ENCODE data around the gene MAPK11.
"Not testable (repeated sequence)": the region's sequence is repeated elsewhere in the genome, so short reads cannot be mapped to it uniquely, and the experiment has no call there.

MAPK11 gene

DNA sequence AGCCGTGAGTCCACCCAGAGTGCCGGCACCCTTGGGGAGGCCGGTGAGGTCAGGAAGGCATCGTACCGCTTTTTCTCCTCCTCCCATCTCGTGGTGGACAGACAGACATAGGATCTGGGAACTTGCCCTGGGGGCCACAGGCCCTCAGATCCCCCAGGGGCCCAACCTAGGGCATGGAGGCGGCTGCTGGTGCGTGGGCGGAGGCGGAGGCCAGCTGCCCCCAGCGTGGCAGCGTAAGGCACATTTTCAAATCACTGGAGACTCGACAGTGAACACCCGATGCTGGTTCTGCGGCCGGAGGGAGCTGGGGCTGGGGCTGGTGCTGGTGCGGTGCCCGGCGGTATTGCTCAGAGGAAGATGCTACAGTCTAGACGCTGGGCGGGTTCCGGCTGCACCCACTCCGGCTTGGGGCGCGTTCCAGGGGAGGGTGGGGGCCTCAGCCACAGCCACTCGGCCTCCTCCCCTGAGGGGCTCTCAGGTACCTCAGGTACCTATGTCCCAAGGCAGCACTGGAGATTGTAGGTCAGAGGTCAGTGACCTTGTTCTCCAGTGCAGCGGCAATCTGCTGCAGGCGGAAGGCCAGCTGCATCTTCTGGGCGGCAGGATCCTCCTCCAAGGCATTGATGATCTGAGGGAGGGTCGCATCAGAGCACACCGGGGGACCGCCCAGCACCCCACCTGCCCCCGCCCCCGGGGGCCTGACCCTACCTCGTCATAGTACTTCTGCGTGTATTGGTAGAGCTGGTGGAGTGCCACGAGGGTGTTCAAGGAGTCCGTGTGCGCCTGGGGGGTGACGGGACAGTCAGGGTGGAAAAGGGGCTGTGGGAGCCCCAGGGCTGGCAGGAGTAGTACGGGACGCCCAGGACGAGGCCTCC, 5.2 kb upstream of the MAPK11 start:
- no peak for DNase-seq

- no peak for DNase-seq
Observed at GRCh38 chr22:50274771-50275170, 4.6 kb upstream of the MAPK11 start.

- peak; percentile 74 for DNase-seq
Observed at GRCh38 chr22:50274311-50274710, 4.1 kb upstream of the MAPK11 start.

DNA sequence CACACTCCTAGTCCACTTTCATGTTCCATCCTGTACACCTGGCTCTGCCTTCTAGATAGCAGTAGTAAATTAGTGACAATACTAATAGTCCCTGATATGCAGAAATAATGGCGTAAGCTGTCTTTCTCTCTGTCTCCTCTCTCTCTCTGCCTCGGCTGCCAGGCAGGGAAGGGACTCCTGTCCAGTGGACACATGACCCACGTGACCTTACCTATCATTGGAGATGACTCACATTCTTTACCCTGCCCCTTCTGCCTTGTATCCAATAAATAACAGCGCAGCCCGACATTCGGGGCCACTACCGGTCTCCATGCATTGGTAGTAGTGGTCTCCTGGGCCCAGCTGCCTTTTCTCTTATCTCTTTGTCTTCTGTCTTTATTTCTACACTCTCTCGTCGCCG, 3.6 kb upstream of the MAPK11 start:
- DNase-seq: not testable (repeated sequence)

DNA sequence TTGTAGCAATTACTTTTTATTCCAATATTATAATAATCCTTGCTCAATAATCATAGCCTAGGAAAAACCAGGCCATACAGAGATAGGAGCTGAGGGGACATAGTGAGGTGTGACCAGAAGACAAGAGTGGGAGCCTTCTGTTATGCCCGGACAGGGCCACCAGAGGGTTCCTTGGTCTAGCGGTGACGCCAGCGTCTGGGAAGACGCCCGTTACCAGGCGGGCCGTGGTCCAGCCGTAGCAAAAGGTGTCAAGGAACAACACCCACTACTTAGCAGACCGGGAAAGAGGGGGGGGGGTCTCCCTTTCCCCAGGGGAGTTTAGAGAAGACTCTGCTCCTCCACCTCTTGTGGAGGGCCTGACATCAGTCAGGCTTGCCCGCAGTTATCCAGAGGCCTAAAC, 3.2 kb upstream of the MAPK11 start:
- not testable (repeated sequence) for DNase-seq

GRCh38 chr22:50272044-50272802, 2.0 kb upstream of the MAPK11 start:
- DNase-seq: no peak

DNA sequence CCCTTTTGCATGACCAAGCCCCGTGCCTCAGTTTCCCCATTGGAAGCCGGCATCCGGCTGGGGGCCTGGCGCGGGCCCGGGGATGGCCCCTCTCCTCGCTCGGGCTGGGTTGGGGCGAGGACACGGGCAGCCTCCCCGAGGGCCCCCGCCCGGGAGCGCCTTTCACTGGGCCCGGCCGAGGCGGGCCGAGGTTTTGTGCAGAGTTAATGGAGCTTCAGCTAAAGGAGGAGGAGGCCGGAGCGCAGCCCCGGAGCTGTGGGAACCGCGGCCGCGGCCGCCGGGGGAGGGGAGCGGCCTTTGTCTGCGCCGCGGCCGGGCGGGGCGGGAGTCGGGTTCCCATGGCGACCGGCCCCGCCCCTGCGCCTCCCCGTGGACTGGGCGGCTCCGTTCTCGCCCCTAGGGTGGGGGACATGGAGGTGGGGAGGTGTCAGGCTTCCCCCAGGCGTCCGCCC, 1.4 kb upstream of the MAPK11 start:
- peak; percentile 57 for DNase-seq

GRCh38 chr22:50270666-50271394, 650 bp upstream of the MAPK11 start:
- no peak for DNase-seq

DNA sequence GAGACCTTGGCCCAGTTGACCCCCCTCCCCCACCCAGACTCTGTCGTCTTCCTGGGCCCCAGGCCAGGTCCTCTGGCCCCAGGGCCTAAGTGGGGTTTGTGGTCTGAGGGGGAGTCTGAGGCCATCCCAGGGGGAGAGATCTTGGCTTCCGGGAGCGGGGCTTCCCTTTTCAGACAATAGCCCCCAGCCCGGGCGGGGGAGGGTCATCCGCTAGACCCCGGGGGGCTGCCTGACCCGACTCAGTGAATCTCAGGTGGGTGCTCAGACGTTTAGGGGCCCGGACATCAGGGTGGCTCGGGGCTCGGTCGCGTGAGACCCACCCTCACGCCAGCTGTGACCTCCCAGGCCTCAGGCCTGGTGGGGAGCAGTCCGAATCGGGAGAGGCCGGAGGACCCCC, 609 bp downstream of the MAPK11 start:
- DNase-seq: no peak

DNA sequence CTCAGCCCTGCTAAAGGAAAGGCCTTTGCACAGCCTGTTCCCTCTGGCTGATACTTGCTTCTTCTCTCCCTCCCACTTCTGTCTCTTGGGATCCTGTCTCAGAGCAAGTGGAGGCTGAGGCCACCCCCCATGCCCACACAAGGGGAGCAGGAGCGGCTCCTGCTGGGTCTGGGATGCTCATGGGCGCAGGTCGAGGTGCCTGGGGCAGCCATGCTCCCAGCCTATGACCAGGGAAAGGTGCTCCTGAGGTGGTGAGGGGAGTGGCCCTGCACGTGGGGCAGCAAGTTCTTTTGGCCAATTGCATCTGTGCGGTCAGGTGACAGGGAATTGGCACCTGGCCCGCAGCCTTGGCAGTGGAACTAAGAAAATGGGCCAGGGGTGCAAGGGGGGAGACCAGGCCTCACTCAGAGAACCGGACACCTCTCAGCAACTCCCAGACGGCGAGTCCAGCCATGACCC, 1.5 kb downstream of the MAPK11 start:
- DNase-seq: no peak

- DNase-seq: no peak
Observed at GRCh38 chr22:50267591-50268390, 2.4 kb downstream of the MAPK11 start.

DNA sequence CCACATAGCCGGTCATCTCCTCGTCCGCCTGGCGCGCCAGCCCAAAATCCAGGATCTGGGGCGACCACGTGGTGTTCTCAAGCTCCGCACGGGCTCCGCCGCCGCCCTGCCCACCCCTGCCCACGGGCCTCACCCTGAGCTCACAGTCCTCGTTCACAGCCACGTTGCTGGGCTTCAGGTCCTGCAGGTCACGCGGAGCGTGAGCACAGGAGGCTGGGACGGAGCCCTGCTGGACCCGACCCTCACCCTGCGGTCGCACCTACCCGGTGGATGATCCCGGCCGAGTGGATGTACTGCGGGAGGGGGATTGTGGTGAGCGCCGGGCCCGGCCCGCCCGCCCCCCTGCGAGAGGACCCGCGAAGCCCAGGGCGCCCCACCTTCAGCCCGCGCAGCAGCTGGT, 3.2 kb downstream of the MAPK11 start:
- no peak for DNase-seq

DNA sequence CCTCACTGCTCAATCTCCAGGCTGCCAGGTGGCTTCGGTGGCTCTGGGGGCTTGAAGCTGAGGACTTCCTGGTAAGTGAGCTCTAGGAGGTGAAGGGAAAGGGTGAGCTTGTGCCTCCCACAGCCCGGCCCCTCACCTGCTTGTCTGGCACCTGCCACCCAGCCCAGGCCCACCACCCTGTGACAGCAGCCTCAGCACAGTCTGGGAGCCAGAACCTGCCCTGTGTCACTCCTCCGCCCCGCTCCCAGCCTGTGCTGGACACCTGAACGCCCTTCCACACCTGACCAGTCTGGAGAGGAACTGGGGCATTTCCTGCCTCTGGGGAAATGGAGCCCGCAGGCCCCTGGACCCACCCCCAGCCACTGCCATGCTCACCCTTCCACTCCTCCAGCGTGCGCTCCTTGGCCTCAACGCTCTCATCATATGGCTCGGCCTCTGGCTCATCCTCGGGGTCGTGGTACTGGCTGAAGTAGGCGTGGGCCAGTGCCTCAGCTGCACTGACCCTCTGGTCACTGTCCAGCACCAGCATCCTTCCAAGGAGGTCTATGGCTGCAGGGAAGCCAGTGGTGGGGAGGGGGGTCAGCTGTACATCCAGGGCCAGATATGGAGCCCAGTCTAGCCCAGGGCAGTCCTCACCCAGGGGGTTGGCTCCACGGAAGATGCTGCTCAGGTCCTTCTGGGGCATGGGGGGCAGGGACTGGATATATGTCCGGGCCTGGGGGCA, 5.1 kb downstream of the MAPK11 start:
- no peak for DNase-seq

DNA sequence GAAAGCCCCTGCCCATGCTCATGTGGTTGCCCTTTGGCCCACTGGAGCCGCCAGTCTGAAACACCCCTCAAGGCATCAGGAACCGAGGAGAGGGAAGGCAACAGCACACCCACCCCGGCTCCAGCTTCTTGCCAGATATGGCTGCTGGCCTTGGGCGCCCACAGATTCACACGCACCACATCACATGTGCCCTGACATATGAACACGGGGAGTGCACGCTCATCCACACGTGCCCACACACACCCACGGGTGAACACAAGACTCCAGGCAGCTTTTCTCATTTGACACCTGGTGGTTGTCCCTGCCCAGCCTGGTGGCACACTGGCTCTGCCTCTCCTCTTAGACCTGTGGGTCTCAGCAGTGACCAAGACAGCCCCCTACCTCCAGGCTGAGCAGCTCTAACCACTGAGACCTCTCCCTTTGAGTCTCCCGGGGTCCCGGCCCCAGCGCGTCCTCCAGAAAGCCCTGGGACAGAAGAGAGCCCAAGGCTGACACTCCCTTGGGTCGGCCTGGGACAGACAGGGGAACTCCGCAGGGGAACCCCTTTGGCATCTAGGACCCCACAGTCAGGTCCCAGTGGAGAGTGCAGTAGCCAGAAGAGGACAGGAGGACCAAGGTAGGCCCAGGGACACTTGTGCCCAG, 6.0 kb downstream of the MAPK11 start:
- no peak for DNase-seq

DNA sequence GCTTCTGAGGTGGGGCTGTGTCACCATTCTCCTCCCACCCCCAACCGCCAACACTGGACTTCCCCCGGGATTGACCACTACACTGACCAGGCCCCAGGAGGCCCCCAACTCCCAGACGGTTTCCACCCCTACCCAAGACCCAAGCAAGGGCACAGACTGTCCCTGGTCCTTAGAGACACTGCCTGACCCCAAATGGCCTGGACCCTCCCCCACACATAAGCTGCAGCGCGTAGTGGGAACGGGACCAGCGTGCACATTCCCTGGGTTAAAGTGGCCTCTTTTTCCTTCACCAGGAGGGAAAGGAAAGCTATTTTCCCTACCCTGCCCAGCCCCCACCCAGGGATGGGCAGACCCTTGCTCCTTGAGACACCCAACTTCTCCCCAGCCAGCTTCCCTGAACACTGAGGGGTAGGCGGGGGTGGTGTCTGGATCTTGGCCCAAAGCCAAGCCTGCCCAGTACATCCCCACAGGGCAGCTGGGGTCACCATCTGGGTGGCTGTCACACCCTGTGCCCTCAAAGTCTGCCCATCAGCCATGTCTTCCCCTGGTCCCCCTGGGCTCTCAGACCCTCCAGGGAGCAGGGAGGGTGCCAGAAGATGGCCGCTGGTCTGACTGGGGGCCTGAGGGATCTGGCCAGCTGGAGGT, 7.1 kb downstream of the MAPK11 start:
- DNase-seq: no peak

- DNase-seq: no peak
Observed at GRCh38 chr22:50262460-50262911, 7.7 kb downstream of the MAPK11 start.

- no peak for DNase-seq
Observed at GRCh38 chr22:50261615-50262459, 8.3 kb downstream of the MAPK11 start, which contains the start of gene MAPK12. TSS of gene MAPK12 (minus strand) at chr22:50261683. CDS start at chr22:50261509, 174 bp downstream.

DNA sequence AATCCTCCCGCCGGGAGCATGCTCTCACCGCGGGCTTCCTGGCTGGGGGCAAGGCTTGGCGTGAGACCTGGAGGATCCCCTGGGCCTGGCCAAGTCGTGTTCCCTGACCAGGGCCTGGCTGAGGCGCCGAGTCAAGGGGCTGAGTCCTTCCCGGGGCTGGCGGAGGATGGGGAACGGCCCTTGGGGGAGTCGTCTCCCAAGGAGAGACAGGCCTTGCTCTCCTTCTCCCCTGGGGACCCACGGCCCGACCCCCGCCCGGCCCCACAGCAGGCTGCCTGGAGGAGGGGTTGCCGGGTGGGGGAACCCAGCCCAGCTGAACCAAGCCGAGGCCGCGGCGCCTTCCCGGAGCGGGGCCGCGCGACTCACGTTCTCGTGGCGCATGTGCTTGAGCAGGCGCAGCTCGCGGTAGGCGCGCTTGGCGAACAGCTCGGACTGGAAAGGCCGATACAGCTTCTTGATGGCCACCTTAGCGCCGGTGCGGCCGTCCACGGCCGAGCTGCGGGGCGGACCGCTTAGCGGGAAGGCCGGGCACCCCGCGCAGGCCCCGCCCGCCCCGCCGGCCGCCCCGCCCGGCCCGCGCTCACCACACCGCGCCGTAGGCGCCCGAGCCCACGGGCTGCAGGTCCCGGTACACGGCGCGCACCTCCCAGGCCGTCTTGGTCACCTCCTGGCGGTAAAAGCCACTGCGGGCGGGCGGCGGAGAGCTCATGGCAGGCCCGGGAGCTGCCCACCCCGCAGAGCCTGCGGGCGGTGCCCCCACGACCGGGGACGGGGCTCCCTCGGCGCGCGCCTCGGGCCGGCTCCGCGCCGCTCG, 9.2 kb downstream of the MAPK11 start:
- DNase-seq: peak; percentile 22

- no peak for DNase-seq
Observed at GRCh38 chr22:50260434-50260800, 9.8 kb downstream of the MAPK11 start.
